GM21529 (cell line): ENCODE results near the gene MRPL3.

Experiments
- ATAC-seq: cut with Tn5 transposase; IDR thresholded peaks from one replicate; pipeline ENCODE4 v1.9.1; 2021; ENCODE audit not compliant: unreplicated experiment

Gene MRPL3

DNA sequence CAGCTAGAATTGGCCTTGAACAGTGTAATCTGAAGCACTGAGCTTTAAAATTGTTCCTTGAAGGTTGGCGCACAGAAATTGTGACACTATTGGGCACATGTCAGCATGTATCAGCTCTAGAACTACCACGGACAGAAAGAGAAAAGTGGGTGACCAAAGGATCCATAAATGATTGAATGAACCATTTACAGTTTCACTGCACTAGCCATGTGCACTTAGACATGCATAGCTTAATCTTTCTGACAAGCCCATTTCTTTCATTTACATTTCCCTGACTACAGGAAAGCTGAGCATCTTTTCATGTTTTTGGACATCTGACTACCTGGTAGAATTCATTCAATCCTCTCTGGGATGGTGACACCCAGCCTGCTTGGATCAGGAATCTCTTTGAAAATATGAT, 85.0 kb downstream of the MRPL3 start:
- no peak for ATAC-seq
